COR-L47 (cell line): ENCODE data around the gene SH2D4B.

ENCODE experiments used
- DNase-seq: peaks from one replicate; lab custom pipeline; 2025; lab: John Stamatoyannopoulos, UW

Gene SH2D4B

GRCh38 chr10:80690434-80690833, 152.7 kb downstream of the SH2D4B start:
- DNase-seq: no peak

GRCh38 chr10:80691441-80691840, 153.7 kb downstream of the SH2D4B start:
- no peak for DNase-seq

GRCh38 chr10:80693565-80693964, 155.9 kb downstream of the SH2D4B start:
- DNase-seq: no peak

- DNase-seq: no peak
Observed at GRCh38 chr10:80694930-80695329, 157.2 kb downstream of the SH2D4B start.
